Body of pancreas (tissue), 4 donors: ENCODE results near the gene FGF12. TPM values are rescaled to one million over a fixed set of nuclear protein-coding genes. Genes with fewer than 3 reads are reported as not detected.

ENCODE experiments used
- ATAC-seq: fragments of 150-250 bp; one replicate; pipeline ENCODE4 v1.9.1; 2016
- DNase-seq, 4 donors: peaks; one replicate each; pipeline ENCODE4 v3.0.0-alpha.2; 2019
- H3K27ac ChIP-seq, 4 donors: fragments of 200-600 bp; sonication (generic); 1 replicate in 3 of 4; 2 replicates in 1 of 4; pipeline versions ENCODE4 v1.5.1 to v1.6.1; 2016 to 2019; ENCODE audit warnings: mild to moderate bottlenecking in 1 of 4, mixed read lengths in 1 of 4, moderate library complexity in 1 of 4
- H3K27me3 ChIP-seq, 2 donors: fragments of 200-600 bp; sonication (generic); one replicate each; pipeline ENCODE4 v1.6.0; 2016; ENCODE audit warnings: mild to moderate bottlenecking in 1 of 2
- H3K36me3 ChIP-seq, 2 donors: fragments of 200-600 bp; sonication (generic); replicated peaks in 1 of 2; 2 replicates each; pipeline ENCODE4 v1.5.1; 2016; ENCODE audit warnings: low read depth in 2 of 2; ENCODE audit not compliant: insufficient read depth in 1 of 2
- H3K4me1 ChIP-seq: fragments of 200-600 bp; sonication (generic); one replicate; pipeline ENCODE4 v1.6.0; 2016
- H3K4me3 ChIP-seq, 2 donors: fragments of 200-600 bp; sonication (generic); 1 replicate in 1 of 2; 2 replicates in 1 of 2; pipeline ENCODE4 v1.5.1; 2016 to 2019
- H3K9me3 ChIP-seq, 3 donors: fragments of 200-600 bp; sonication (generic); 1 replicate in 2 of 3; 2 replicates in 1 of 3; pipeline ENCODE4 v1.5.1; 2016
- POLR2A ChIP-seq, 3 donors: fragments of 450-650 bp; IDR thresholded peaks; one replicate each; pipeline ENCODE4 v1.6.1; 2016; ENCODE audit warnings: antibody characterized with exemption in 3 of 3, mild to moderate bottlenecking in 2 of 3
- WGBS, 2 donors: methylation state at CpG; one replicate each; pipeline ENCODE4 v1.1.5; 2017; 5-methylcytosine and 5-hydroxymethylcytosine counted together
- intact Hi-C: fragments of 100-400 bp; cut with DNase I; formaldehyde crosslinking; loops from one replicate; pipeline ENCODE4 v1.15.1; 2023
- total RNA-seq, 2 donors: library from RNA; depleted of rRNA; stranded (reverse); fragments of >200 nt; gene quantifications; one replicate each; pipeline ENCODE4 v1.1.0, GENCODE V29; 2016
- TF ChIP-seq, protein P1 (sequence below), 7 experiments: fragments of 450-650 bp in 4 of 7; fragments of 200-600 bp in 3 of 7; sonication (generic) in 3 of 7; IDR thresholded peaks; one replicate each; pipeline ENCODE4 v1.5.1; 2016 to 2019; ENCODE audit warnings: antibody characterized with exemption in 7 of 7

The FGF12 gene
- total RNA-seq, 2 donors from 2014 or later = 0.99 to 2.3 TPM

DNA sequence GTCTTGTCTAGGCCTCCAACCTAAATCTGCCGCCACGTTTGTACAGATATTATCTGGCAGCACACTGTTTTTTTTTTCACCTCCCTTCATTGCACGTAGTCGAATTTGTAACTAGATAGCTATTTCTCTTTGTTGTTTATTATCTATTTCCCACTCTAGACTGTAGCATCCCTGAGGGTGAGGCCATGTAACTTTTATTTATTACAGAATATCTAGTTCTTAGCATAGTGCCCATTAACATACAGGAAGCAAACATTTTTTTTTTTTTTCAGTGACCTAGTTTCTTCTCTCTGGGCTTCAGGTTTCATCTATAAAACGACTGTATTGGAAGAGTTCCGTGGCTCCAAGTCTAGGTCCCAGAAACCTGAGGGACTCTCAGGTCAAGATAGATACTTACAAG, 354.3 kb downstream of the FGF12 start:
- WGBS, 2 donors = 48 to 66% methylated on average over 6 of the region's 6 CpGs
- DNase-seq (no peak), ATAC-seq (no peak)

GRCh38 chr3:192372616-192373015, 354.7 kb downstream of the FGF12 start:
- DNase-seq (no peak), ATAC-seq (no peak)
- Histone ChIP-seq H3K36me3 (no peaks in the 10 kb centered on the region), H3K27ac (no peak overlapping the region), H3K9me3 (no peaks in the 10 kb centered on the region), H3K27me3 (no peaks in the 10 kb centered on the region), H3K4me3 (no peak overlapping the region), H3K4me1 (no peaks in the 10 kb centered on the region)
- no peak for TF ChIP-seq POLR2A (IDR thresholded peaks at IDR 0.05)
- TF ChIP-seq, protein P1, sequence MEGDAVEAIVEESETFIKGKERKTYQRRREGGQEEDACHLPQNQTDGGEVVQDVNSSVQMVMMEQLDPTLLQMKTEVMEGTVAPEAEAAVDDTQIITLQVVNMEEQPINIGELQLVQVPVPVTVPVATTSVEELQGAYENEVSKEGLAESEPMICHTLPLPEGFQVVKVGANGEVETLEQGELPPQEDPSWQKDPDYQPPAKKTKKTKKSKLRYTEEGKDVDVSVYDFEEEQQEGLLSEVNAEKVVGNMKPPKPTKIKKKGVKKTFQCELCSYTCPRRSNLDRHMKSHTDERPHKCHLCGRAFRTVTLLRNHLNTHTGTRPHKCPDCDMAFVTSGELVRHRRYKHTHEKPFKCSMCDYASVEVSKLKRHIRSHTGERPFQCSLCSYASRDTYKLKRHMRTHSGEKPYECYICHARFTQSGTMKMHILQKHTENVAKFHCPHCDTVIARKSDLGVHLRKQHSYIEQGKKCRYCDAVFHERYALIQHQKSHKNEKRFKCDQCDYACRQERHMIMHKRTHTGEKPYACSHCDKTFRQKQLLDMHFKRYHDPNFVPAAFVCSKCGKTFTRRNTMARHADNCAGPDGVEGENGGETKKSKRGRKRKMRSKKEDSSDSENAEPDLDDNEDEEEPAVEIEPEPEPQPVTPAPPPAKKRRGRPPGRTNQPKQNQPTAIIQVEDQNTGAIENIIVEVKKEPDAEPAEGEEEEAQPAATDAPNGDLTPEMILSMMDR (IDR thresholded peaks at IDR 0.05) = no peak
- intact Hi-C loops = no loop called here
- WGBS, 2 donors = 48 to 69% methylated on average over 4 of the region's 4 CpGs

More for the DNA sequence above, 354.3 kb downstream of the FGF12 start:
- Histone ChIP-seq H3K4me1 (no peaks in the 10 kb centered on the region), H3K27me3 (no peaks in the 10 kb centered on the region), H3K4me3 (no peak overlapping the region), H3K27ac (no peak overlapping the region), H3K9me3 (no peaks in the 10 kb centered on the region), H3K36me3 (no peaks in the 10 kb centered on the region)
- intact Hi-C loops = no loop called here
- TF ChIP-seq, protein P1 (IDR thresholded peaks at IDR 0.05) = no peak
- TF ChIP-seq POLR2A (IDR thresholded peaks at IDR 0.05) = no peak

DNA sequence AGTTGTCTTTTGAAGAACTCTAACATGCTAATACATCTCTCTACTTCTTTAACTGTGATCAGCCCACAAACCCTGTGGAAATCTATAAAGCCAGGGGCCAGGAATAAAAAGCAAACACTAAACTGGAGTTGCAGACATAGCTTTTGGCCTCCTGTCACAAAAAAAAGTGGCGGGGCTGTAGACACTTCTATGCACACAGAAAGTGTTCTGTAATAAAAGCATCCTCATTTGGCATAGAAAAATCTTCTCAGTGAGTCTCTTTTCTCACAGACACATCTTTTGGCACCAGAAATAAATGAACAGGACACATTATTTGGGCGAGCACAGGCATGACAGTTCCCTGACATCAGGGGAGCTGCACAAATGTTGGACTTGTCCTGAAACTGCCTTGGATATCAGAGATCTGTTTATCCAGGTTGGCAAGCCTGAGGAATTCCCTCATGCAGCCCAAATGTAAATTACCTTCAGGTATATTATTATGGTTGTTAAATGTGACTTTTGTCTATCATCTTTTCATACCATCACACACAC, 355.4 kb downstream of the FGF12 start:
- no peaks in the 10 kb centered on the region for H3K9me3 ChIP-seq
- H3K27me3 ChIP-seq = no peaks in the 10 kb centered on the region
- TF ChIP-seq, protein P1 (IDR thresholded peaks at IDR 0.05) = no peak
- TF ChIP-seq POLR2A (IDR thresholded peaks at IDR 0.05) = no peak
- ATAC-seq = no peak
- no peaks in the 10 kb centered on the region for H3K4me1 ChIP-seq
- no peak for DNase-seq
- intact Hi-C loops = no loop called here
- H3K36me3 ChIP-seq = no peaks in the 10 kb centered on the region
- 35 to 50% methylated on average over 2 of the region's 2 CpGs for WGBS, 2 donors
- no peak overlapping the region for H3K27ac ChIP-seq
- no peak overlapping the region for H3K4me3 ChIP-seq

- WGBS, 2 donors = 59 to 78% methylated on average over 5 of the region's 5 CpGs
- intact Hi-C loops = no loop called here
- Histone ChIP-seq H3K4me1 (no peaks in the 10 kb centered on the region), H3K9me3 (no peaks in the 10 kb centered on the region), H3K27ac (no peak overlapping the region), H3K4me3 (no peak overlapping the region), H3K27me3 (no peaks in the 10 kb centered on the region), H3K36me3 (no peaks in the 10 kb centered on the region)
- ATAC-seq (no peak), DNase-seq (no peak)
- TF ChIP-seq POLR2A (IDR thresholded peaks at IDR 0.05) = no peak
- TF ChIP-seq, protein P1 (IDR thresholded peaks at IDR 0.05) = no peak
Observed at GRCh38 chr3:192367616-192368015, 359.7 kb downstream of the FGF12 start.

DNA sequence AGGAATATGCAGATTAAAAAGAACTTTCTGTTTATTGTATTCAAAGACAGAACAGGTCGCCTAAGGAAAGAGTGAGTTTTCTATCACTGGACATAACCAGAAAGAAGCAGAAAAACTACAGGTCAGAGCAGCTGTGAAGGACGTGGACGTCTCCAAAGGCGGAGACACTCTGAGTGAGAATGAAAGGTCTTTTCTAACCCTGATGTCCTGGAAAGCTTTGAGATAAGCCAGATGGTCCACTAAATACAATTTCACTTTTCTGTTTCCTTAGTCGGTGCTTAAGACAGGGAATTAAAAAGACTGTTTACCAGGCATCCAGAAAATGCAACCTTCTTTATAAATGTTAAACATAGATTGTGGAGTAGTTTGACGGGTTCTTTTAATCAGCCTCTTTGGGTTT, 360.4 kb downstream of the FGF12 start:
- Histone ChIP-seq H3K4me1 (no peaks in the 10 kb centered on the region), H3K4me3 (no peak overlapping the region), H3K27ac (no peak overlapping the region), H3K9me3 (no peaks in the 10 kb centered on the region), H3K36me3 (no peaks in the 10 kb centered on the region), H3K27me3 (no peaks in the 10 kb centered on the region)
- intact Hi-C loops = no loop called here
- ATAC-seq (no peak), DNase-seq (no peak)
- 64 to 67% methylated on average over 6 of the region's 6 CpGs for WGBS, 2 donors
- no peak for TF ChIP-seq POLR2A (IDR thresholded peaks at IDR 0.05)
- TF ChIP-seq, protein P1 (IDR thresholded peaks at IDR 0.05) = no peak
